GM23338 (cell line): Measurements from ENCODE around the gene TRAPPC4. TPM values are rescaled to one million over a fixed set of nuclear protein-coding genes. Genes with fewer than 3 reads are reported as not detected.
"Not testable (repeated sequence)": the region's sequence is repeated elsewhere in the genome, so short reads cannot be mapped to it uniquely, and the experiment has no call there.

Experiments
- ATAC-seq: fragments of 200-7000 bp; cut with Tn5 transposase; 3 replicates; pipeline ENCODE4 v1.9.1; 2020
- DNase-seq: peaks from one replicate; pipeline ENCODE4 v3.0.0-alpha.2; 2015; ENCODE audit warnings: low spot score
- H2AFZ ChIP-seq: fragments of 200-600 bp; sonication (generic); 2 replicates; pipeline ENCODE4 v1.8.0; 2016; ENCODE audit warnings: antibody characterized with exemption, mild to moderate bottlenecking, moderate library complexity
- H3F3A ChIP-seq: fragments of 200-600 bp; sonication (generic); replicated peaks from 2 replicates; pipeline ENCODE4 v1.8.0; 2017; ENCODE audit warnings: antibody characterized with exemption, mixed run types, low read depth
- H3K27ac ChIP-seq: fragments of 200-600 bp; sonication (generic); 2 replicates; pipeline ENCODE4 v1.6.1; 2016; ENCODE audit warnings: low read depth
- H3K27me3 ChIP-seq: fragments of 200-600 bp; sonication (generic); 2 replicates; pipeline ENCODE4 v1.8.0; 2016; ENCODE audit warnings: mild to moderate bottlenecking, mixed run types, moderate library complexity; ENCODE audit not compliant: insufficient read depth
- H3K36me3 ChIP-seq: fragments of 200-600 bp; sonication (generic); 2 replicates; pipeline ENCODE4 v1.8.0; 2016; ENCODE audit warnings: mild to moderate bottlenecking; ENCODE audit not compliant: insufficient read depth
- H3K4me1 ChIP-seq: fragments of 200-600 bp; sonication (generic); 2 replicates; pipeline ENCODE4 v1.8.0; 2016; ENCODE audit warnings: mild to moderate bottlenecking, moderate library complexity; ENCODE audit not compliant: insufficient read depth
- H3K4me2 ChIP-seq: fragments of 200-600 bp; sonication (generic); 2 replicates; pipeline ENCODE4 v1.7.1; 2017; ENCODE audit warnings: mixed run types
- H3K4me3 ChIP-seq: fragments of 200-600 bp; sonication (generic); 2 replicates; pipeline ENCODE4 v1.6.1; 2016; ENCODE audit warnings: mixed run types
- H3K79me2 ChIP-seq: fragments of 200-600 bp; sonication (generic); replicated peaks from 2 replicates; pipeline ENCODE4 v1.8.0; 2017; ENCODE audit warnings: mild to moderate bottlenecking; ENCODE audit not compliant: insufficient read depth
- H3K9me2 ChIP-seq: fragments of 200-600 bp; sonication (generic); 2 replicates; pipeline ENCODE4 v1.8.0; 2017; ENCODE audit not compliant: insufficient read depth
- H4K20me1 ChIP-seq: fragments of 200-600 bp; sonication (generic); replicated peaks from 2 replicates; pipeline ENCODE4 v1.8.0; 2017; ENCODE audit warnings: mild to moderate bottlenecking; ENCODE audit not compliant: insufficient read depth
- H3K27ac Mint-ChIP-seq: 2 replicates; pipeline ENCODE4 v1.8.0; 2020; ENCODE audit warnings: inconsistent platforms, mild to moderate bottlenecking, moderate library complexity, mixed read lengths
- H3K27me3 Mint-ChIP-seq: 3 replicates; pipeline ENCODE4 v1.8.0; 2022; ENCODE audit warnings: low read depth, mild to moderate bottlenecking, moderate library complexity, mixed read lengths, inconsistent platforms; ENCODE audit not compliant: insufficient read depth, poor library complexity
- H3K36me3 Mint-ChIP-seq: 3 replicates; pipeline ENCODE4 v1.8.0; 2021; ENCODE audit warnings: low read depth, mild to moderate bottlenecking, inconsistent platforms, moderate library complexity, mixed read lengths
- H3K4me1 Mint-ChIP-seq: 3 replicates; pipeline ENCODE4 v1.8.0; 2020; ENCODE audit warnings: mild to moderate bottlenecking, inconsistent platforms, mixed read lengths
- H3K4me3 Mint-ChIP-seq: 3 replicates; pipeline ENCODE4 v1.8.0; 2021; ENCODE audit warnings: moderate library complexity, mild to moderate bottlenecking, inconsistent platforms, mixed read lengths
- H3K9me3 Mint-ChIP-seq: 3 replicates; pipeline ENCODE4 v1.8.0; 2020; ENCODE audit warnings: moderate library complexity, mild to moderate bottlenecking, inconsistent platforms, mixed read lengths
- CREB1 ChIP-seq: fragments of 250-450 bp; sonication (Bioruptor Pico); IDR thresholded peaks from 2 replicates; pipeline ENCODE4 v1.5.0; 2020; ENCODE audit warnings: low read depth, mild to moderate bottlenecking, moderate library complexity
- EZH2 ChIP-seq: fragments of 200-600 bp; sonication (generic); IDR thresholded peaks from one replicate; pipeline ENCODE4 v1.8.0; 2017; ENCODE audit warnings: antibody characterized with exemption, mild to moderate bottlenecking, low read depth; ENCODE audit not compliant: unreplicated experiment
- EZH2phosphoT487 ChIP-seq: fragments of 200-600 bp; sonication (generic); IDR thresholded peaks from one replicate; pipeline ENCODE4 v1.8.1; 2018; ENCODE audit warnings: antibody characterized with exemption; ENCODE audit not compliant: unreplicated experiment
- ZNF331 ChIP-seq: fragments of 250-450 bp; sonication (Bioruptor Pico); IDR thresholded peaks from 2 replicates; pipeline ENCODE4 v1.5.0; 2020; ENCODE audit warnings: low read depth, mild to moderate bottlenecking, moderate library complexity
- polyA plus RNA-seq: library from polyadenylated mRNA; unstranded; fragments of >200 nt; fragmentation: Nextera tagmentation; extraction: Ambion mirVana; gene quantifications from 2 replicates; pipeline ENCODE4 v1.2.1, GENCODE V29; 2016
- total RNA-seq: library from RNA; depleted of rRNA; stranded (reverse); fragments of >200 nt; shearing (Covaris generic); gene quantifications from 2 replicates; pipeline ENCODE4 v1.2.3, GENCODE V29; 2014
- TF ChIP-seq, protein P1 (sequence below), 2 experiments: fragments of 200-600 bp in 1 of 2; sonication (generic) in 1 of 2; conservative IDR thresholded peaks; 2 replicates each; pipeline versions ENCODE4 v1.5.1 to v1.6.1; 2016 to 2017; ENCODE audit warnings: antibody characterized with exemption in 2 of 2, low read depth in 2 of 2, mild to moderate bottlenecking in 2 of 2, moderate library complexity in 1 of 2
- TF ChIP-seq, protein P2 (sequence below): IDR thresholded peaks from 2 replicates; pipeline ENCODE4 v1.6.1; 2016; ENCODE audit warnings: antibody characterized with exemption
- TF ChIP-seq, protein P3 (sequence below): IDR thresholded peaks from one replicate; pipeline ENCODE4 v1.6.1; 2018; ENCODE audit warnings: antibody characterized with exemption; ENCODE audit not compliant: unreplicated experiment

TRAPPC4 gene
- total and polyA plus RNA-seq, 2 experiments from 2014 or later: 79.9 to 142 TPM

DNA sequence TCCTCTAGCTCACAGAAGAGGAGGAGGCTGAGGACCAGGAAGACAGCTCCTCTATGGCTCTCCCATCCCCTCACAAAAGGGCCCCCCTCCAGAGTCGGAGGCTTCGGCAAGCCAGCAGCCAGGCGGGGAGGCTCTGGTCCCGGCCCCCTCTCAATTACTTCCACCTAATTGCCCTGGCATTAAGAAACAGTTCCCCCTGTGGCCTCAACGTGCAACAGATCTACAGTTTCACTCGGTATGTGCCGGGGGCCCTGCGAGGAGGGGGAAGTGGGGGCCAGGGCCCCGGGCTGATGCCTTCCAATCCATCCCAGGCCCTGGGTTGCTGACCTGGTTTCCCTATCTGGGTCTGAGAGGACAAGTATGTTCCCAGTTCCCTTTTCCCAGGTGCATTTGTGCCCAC lies 39.1 kb upstream of the TRAPPC4 start:
- Mint-ChIP-seq H3K27ac (no peak overlapping the region), H3K4me3 (no peak overlapping the region; the same call in 2 of the 3 replicates), H3K9me3 (no peaks in the 10 kb centered on the region), H3K4me1 (peaks cover 23% of the 10 kb centered on the region), H3K36me3 (no peaks in the 10 kb centered on the region), H3K27me3 (peaks cover 16% of the 10 kb centered on the region)
- peak overlapping the region; percentile 27; the same call in 1 of the 2 replicates for H3K4me3 ChIP-seq
- H3K27me3 ChIP-seq: peaks cover 5% of the 10 kb centered on the region; the same call in 1 of the 2 replicates
- H3K27ac ChIP-seq: no peak overlapping the region
- H3K4me1 ChIP-seq: peaks cover 16% of the 10 kb centered on the region
- DNase-seq (peak; percentile 66), ATAC-seq (peak; percentile 77)
- no peak for TF ChIP-seq CREB1 (CRISPR knock-in tag)
- TF ChIP-seq, protein P1, sequence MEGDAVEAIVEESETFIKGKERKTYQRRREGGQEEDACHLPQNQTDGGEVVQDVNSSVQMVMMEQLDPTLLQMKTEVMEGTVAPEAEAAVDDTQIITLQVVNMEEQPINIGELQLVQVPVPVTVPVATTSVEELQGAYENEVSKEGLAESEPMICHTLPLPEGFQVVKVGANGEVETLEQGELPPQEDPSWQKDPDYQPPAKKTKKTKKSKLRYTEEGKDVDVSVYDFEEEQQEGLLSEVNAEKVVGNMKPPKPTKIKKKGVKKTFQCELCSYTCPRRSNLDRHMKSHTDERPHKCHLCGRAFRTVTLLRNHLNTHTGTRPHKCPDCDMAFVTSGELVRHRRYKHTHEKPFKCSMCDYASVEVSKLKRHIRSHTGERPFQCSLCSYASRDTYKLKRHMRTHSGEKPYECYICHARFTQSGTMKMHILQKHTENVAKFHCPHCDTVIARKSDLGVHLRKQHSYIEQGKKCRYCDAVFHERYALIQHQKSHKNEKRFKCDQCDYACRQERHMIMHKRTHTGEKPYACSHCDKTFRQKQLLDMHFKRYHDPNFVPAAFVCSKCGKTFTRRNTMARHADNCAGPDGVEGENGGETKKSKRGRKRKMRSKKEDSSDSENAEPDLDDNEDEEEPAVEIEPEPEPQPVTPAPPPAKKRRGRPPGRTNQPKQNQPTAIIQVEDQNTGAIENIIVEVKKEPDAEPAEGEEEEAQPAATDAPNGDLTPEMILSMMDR (conservative IDR thresholded peaks at IDR 0.05; ENCODE audit: low read depth in 2 of 2): peak; percentile 17 to 18; a peak in 1 of 4 replicates
- peaks cover 9% of the 10 kb centered on the region; the same call in 1 of the 2 replicates for H3F3A ChIP-seq
- H3K9me2 ChIP-seq: no peaks in the 10 kb centered on the region
- H3K36me3 ChIP-seq: no peaks in the 10 kb centered on the region
- peak overlapping the region; percentile 73; the same call in 1 of the 2 replicates for H3K4me2 ChIP-seq
- H4K20me1 ChIP-seq: no peaks in the 10 kb centered on the region
- no peaks in the 10 kb centered on the region for H3K79me2 ChIP-seq
- H2AFZ ChIP-seq: peak overlapping the region; percentile 89

DNA sequence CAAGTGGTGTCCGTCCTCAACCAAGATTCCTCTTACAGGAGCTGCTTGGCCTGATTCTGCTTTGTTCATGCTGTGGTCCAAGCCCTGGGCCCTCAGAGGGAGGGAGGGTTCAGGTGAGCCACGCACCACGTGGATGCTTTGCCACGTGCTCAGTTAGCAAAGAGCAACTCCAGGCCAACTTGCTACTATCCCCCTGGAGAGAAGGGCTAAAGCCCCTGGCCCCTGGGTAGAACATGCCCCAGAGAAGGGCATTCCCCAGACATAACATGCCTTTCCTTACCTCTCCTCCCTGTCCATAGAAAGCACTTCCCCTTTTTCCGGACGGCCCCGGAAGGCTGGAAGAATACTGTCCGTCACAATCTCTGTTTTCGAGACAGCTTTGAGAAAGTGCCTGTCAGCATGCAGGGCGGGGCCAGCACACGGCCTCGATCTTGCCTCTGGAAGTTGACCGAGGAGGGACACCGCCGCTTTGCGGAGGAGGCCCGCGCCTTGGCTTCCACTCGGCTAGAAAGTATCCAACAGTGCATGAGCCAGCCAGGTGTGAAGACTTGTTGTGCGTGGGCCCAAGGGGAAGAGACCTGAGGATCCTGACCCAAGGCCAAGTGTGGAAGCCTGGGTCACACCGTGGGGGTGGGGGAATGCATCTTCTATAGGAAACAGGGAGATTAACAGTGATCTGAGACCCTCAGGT lies 38.2 kb upstream of the TRAPPC4 start:
- Histone ChIP-seq H3K4me2 (peak overlapping the region; percentile 73), H3K4me3 (peak overlapping the region; percentile 27; the same call in 1 of the 2 replicates), H3F3A (peaks cover 9% of the 10 kb centered on the region; the same call in 1 of the 2 replicates), H2AFZ (peak overlapping the region; percentile 89), H3K79me2 (no peaks in the 10 kb centered on the region), H4K20me1 (no peaks in the 10 kb centered on the region), H3K36me3 (no peaks in the 10 kb centered on the region), H3K4me1 (peaks cover 16% of the 10 kb centered on the region), H3K27me3 (peaks cover 5% of the 10 kb centered on the region; the same call in 1 of the 2 replicates), H3K9me2 (no peaks in the 10 kb centered on the region), H3K27ac (no peak overlapping the region)
- H3K36me3 Mint-ChIP-seq: no peaks in the 10 kb centered on the region
- DNase-seq (peak; percentile 85), ATAC-seq (peak; percentile 80)
- no peak overlapping the region for H3K27ac Mint-ChIP-seq
- no peaks in the 10 kb centered on the region for H3K9me3 Mint-ChIP-seq
- peak overlapping the region; percentile 43; the same call in 1 of the 3 replicates for H3K4me3 Mint-ChIP-seq
- H3K27me3 Mint-ChIP-seq: peaks cover 16% of the 10 kb centered on the region
- H3K4me1 Mint-ChIP-seq: peaks cover 23% of the 10 kb centered on the region
- TF ChIP-seq EZH2phosphoT487 (no peak), EZH2 (no peak), ZNF331 (CRISPR knock-in tag) (no peak)
- TF ChIP-seq, protein P2, sequence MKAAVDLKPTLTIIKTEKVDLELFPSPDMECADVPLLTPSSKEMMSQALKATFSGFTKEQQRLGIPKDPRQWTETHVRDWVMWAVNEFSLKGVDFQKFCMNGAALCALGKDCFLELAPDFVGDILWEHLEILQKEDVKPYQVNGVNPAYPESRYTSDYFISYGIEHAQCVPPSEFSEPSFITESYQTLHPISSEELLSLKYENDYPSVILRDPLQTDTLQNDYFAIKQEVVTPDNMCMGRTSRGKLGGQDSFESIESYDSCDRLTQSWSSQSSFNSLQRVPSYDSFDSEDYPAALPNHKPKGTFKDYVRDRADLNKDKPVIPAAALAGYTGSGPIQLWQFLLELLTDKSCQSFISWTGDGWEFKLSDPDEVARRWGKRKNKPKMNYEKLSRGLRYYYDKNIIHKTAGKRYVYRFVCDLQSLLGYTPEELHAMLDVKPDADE: no peak
- TF ChIP-seq, protein P1 (conservative IDR thresholded peaks at IDR 0.05; ENCODE audit: low read depth in 2 of 2): peak in 1 of 2 experiments; percentile 26; a peak in 1 of 4 replicates
- TF ChIP-seq, protein P3, sequence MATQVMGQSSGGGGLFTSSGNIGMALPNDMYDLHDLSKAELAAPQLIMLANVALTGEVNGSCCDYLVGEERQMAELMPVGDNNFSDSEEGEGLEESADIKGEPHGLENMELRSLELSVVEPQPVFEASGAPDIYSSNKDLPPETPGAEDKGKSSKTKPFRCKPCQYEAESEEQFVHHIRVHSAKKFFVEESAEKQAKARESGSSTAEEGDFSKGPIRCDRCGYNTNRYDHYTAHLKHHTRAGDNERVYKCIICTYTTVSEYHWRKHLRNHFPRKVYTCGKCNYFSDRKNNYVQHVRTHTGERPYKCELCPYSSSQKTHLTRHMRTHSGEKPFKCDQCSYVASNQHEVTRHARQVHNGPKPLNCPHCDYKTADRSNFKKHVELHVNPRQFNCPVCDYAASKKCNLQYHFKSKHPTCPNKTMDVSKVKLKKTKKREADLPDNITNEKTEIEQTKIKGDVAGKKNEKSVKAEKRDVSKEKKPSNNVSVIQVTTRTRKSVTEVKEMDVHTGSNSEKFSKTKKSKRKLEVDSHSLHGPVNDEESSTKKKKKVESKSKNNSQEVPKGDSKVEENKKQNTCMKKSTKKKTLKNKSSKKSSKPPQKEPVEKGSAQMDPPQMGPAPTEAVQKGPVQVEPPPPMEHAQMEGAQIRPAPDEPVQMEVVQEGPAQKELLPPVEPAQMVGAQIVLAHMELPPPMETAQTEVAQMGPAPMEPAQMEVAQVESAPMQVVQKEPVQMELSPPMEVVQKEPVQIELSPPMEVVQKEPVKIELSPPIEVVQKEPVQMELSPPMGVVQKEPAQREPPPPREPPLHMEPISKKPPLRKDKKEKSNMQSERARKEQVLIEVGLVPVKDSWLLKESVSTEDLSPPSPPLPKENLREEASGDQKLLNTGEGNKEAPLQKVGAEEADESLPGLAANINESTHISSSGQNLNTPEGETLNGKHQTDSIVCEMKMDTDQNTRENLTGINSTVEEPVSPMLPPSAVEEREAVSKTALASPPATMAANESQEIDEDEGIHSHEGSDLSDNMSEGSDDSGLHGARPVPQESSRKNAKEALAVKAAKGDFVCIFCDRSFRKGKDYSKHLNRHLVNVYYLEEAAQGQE: no peak

DNA sequence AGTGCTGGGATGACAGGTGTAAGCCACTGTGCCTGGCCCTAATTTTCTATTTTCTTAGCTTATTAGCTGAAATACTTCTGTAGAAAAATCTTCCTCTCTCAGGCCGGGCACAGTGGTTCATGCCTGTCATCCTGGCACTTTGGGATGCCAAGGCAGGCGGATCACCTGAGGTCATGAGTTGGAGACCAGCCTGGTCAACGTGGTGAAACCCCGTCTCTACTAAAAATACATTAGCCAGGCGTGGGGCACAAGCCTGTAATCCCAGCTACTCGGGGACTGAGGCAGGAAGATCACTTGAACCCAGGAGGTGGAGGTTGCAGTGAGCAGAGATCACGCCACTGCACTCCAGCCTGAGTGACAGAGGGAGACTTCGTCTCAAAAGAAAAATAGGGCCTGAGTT lies 34.2 kb upstream of the TRAPPC4 start:
- H3K27ac Mint-ChIP-seq, H3K4me3 ChIP-seq, H3K4me2 ChIP-seq, H3K27ac ChIP-seq, H3K9me3 Mint-ChIP-seq, H3K4me3 Mint-ChIP-seq, DNase-seq, ATAC-seq, H3K36me3 Mint-ChIP-seq, H3K36me3 ChIP-seq, H4K20me1 ChIP-seq, H3F3A ChIP-seq, H3K9me2 ChIP-seq, H3K79me2 ChIP-seq, H2AFZ ChIP-seq, H3K4me1 ChIP-seq, H3K27me3 ChIP-seq: not testable (repeated sequence)
- peaks cover 16% of the 10 kb centered on the region for H3K4me1 Mint-ChIP-seq
- H3K27me3 Mint-ChIP-seq: peaks cover 11% of the 10 kb centered on the region
